ENCODE data around the gene SOX15. TPM values are rescaled to one million over a fixed set of nuclear protein-coding genes. Genes with fewer than 3 reads are reported as not detected.

SOX15 gene
- total and polyA plus RNA-seq, 2 experiments from 2014 or later: 0.71 TPM; not detected in 1

- Histone ChIP-seq H3K4me3 (peak overlapping the region; percentile 48), H3K4me2 (ENCODE audit: unreplicated experiment) (peak overlapping the region; percentile 55), H3K9ac (peak overlapping the region; percentile 80), H3F3A (ENCODE audit: insufficient read depth) (peaks cover 51% of the 10 kb centered on the region), H3K27me3 (replicated peaks; ENCODE audit: insufficient read depth) (no peaks in the 10 kb centered on the region), H4K20me1 (ENCODE audit: insufficient read depth) (peaks cover 21% of the 10 kb centered on the region), H3K9me3 (ENCODE audit: low read depth) (no peaks in the 10 kb centered on the region), H2AFZ (no peak overlapping the region), H3K9me2 (ENCODE audit: insufficient read depth) (no peaks in the 10 kb centered on the region), H3K4me1 (ENCODE audit: insufficient read depth) (peaks cover 52% of the 10 kb centered on the region), H3K27ac (peak overlapping the region; percentile 96), H3K79me2 (ENCODE audit: insufficient read depth) (peaks cover 75% of the 10 kb centered on the region), H3K36me3 (ENCODE audit: low read depth) (peaks cover 35% of the 10 kb centered on the region)
- no peak for DNase-seq
- TF ChIP-seq EZH2phosphoT487 (IDR thresholded peaks at IDR 0.05; ENCODE audit: insufficient read depth, low read depth) (no peak), EZH2 (IDR thresholded peaks at IDR 0.05; ENCODE audit: insufficient read depth, poor library complexity, severe bottlenecking) (no peak)
- WGBS, 2 experiments (ENCODE audit: low coverage in 1 of 2, low lambda C conversion rate in 2 of 2, missing lambda C conversion rate in 2 of 2): 75 to 86% methylated on average over 11 to 12 of the region's 12 CpGs
- in situ Hi-C loops (cut with MboI): no loop called here
These were observed 9.9 kb downstream of the SOX15 start for GRCh38 chr17:7579834-7580603.

GRCh38 chr17:7579001-7579833 is 10.7 kb downstream of the SOX15 start, which contains the start of gene CD68:
TSS of gene CD68 (plus strand) at chr17:7579638. CDS start at chr17:7579678, 40 bp downstream.
- Histone ChIP-seq H3K9ac (peak within 1 kb of the TSS; percentile 80), H4K20me1 (ENCODE audit: insufficient read depth) (peaks cover 29% of the 10 kb centered on the region), H3K9me2 (ENCODE audit: insufficient read depth) (no peaks in the 10 kb centered on the region), H3K27me3 (replicated peaks; ENCODE audit: insufficient read depth) (no peaks in the 10 kb centered on the region), H3F3A (ENCODE audit: insufficient read depth) (peaks cover 57% of the 10 kb centered on the region), H2AFZ (no peak within 1 kb of the TSS), H3K36me3 (ENCODE audit: low read depth) (peaks cover 40% of the 10 kb centered on the region), H3K79me2 (ENCODE audit: insufficient read depth) (peaks cover 75% of the 10 kb centered on the region), H3K9me3 (ENCODE audit: low read depth) (no peaks in the 10 kb centered on the region), H3K4me2 (ENCODE audit: unreplicated experiment) (peak within 1 kb of the TSS; percentile 55), H3K4me3 (peak within 1 kb of the TSS; percentile 48), H3K27ac (peak within 1 kb of the TSS; percentile 96), H3K4me1 (ENCODE audit: insufficient read depth) (peaks cover 51% of the 10 kb centered on the region)
- TF ChIP-seq EZH2 (IDR thresholded peaks at IDR 0.05; ENCODE audit: insufficient read depth, poor library complexity, severe bottlenecking): no peak
- DNase-seq: peak; percentile 98
- 1 to 2% methylated on average over 7 of the region's 7 CpGs for WGBS, 2 experiments (ENCODE audit: low coverage in 1 of 2, low lambda C conversion rate in 2 of 2, missing lambda C conversion rate in 2 of 2)
- in situ Hi-C loops (cut with MboI): no loop called here

GRCh38 chr17:7577327-7578199 is 12.3 kb downstream of the SOX15 start:
- H4K20me1 ChIP-seq (ENCODE audit: insufficient read depth): peaks cover 33% of the 10 kb centered on the region
- peaks cover 60% of the 10 kb centered on the region for H3F3A ChIP-seq (ENCODE audit: insufficient read depth)
- in situ Hi-C loops (cut with MboI): no loop called here
- H3K4me1 ChIP-seq (ENCODE audit: insufficient read depth): peaks cover 43% of the 10 kb centered on the region
- no peaks in the 10 kb centered on the region for H3K9me3 ChIP-seq (ENCODE audit: low read depth)
- no peaks in the 10 kb centered on the region for H3K27me3 ChIP-seq (replicated peaks; ENCODE audit: insufficient read depth)
- no peak for TF ChIP-seq EZH2phosphoT487 (IDR thresholded peaks at IDR 0.05; ENCODE audit: insufficient read depth, low read depth)
- TF ChIP-seq EZH2 (IDR thresholded peaks at IDR 0.05; ENCODE audit: insufficient read depth, poor library complexity, severe bottlenecking): no peak
- no peak overlapping the region for H3K4me3 ChIP-seq
- H3K79me2 ChIP-seq (ENCODE audit: insufficient read depth): peaks cover 81% of the 10 kb centered on the region
- no peak overlapping the region for H3K4me2 ChIP-seq (ENCODE audit: unreplicated experiment)
- 70 to 72% methylated on average over 17 of the region's 17 CpGs for WGBS, 2 experiments (ENCODE audit: low coverage in 1 of 2, low lambda C conversion rate in 2 of 2, missing lambda C conversion rate in 2 of 2)
- no peak for DNase-seq
- H3K36me3 ChIP-seq (ENCODE audit: low read depth): peaks cover 44% of the 10 kb centered on the region
- H3K9me2 ChIP-seq (ENCODE audit: insufficient read depth): no peaks in the 10 kb centered on the region
- H2AFZ ChIP-seq: no peak overlapping the region
- H3K27ac ChIP-seq: peak overlapping the region; percentile 96
- H3K9ac ChIP-seq: peak overlapping the region; percentile 99; the same call in 1 of the 2 replicates
